Measurements from ENCODE around the gene C9orf85. TPM values are rescaled to one million over a fixed set of nuclear protein-coding genes. Genes with fewer than 3 reads are reported as not detected.

The C9orf85 gene
- polyA plus RNA-seq, 1 experiment, result 16.1 TPM

DNA sequence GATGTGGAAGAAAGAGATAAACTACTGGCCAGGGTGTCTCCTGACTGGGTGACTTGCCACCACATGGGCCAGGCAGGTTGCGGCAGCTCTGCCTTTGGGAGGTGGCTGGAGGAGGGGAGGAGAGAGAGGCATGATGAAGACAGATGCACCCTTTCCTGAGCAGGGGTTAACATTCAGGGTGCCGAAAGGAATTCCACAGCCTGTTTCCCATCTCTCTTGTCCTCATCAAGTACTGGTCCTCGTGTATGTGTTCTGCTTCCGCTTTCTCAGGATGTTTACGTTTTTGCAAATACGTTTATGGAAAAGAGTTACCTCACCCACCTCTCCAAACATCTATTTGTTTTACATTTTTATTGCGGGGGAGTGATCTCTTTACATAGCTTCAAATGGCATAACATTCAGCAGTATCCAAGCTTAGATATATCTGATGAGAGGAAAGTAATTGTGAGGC, 73.4 kb downstream of the C9orf85 start:
- Histone ChIP-seq H3K4me3 (ENCODE audit: low read depth, low read length) (no peak overlapping the region), H3K36me3 (ENCODE audit: control insufficient read depth, insufficient read depth, low read length) (no peaks in the 10 kb centered on the region), H3K27me3 (ENCODE audit: control insufficient read depth, insufficient read depth, low read length) (no peaks in the 10 kb centered on the region)
- POLR2A ChIA-PET, result no interaction called here
- TF ChIP-seq, protein P1, sequence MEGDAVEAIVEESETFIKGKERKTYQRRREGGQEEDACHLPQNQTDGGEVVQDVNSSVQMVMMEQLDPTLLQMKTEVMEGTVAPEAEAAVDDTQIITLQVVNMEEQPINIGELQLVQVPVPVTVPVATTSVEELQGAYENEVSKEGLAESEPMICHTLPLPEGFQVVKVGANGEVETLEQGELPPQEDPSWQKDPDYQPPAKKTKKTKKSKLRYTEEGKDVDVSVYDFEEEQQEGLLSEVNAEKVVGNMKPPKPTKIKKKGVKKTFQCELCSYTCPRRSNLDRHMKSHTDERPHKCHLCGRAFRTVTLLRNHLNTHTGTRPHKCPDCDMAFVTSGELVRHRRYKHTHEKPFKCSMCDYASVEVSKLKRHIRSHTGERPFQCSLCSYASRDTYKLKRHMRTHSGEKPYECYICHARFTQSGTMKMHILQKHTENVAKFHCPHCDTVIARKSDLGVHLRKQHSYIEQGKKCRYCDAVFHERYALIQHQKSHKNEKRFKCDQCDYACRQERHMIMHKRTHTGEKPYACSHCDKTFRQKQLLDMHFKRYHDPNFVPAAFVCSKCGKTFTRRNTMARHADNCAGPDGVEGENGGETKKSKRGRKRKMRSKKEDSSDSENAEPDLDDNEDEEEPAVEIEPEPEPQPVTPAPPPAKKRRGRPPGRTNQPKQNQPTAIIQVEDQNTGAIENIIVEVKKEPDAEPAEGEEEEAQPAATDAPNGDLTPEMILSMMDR (IDR thresholded peaks at IDR 0.05; ENCODE audit: insufficient read depth, low read depth, low read length), result no peak
- CTCF ChIA-PET, result interaction anchor here (1.1 to 1.6 kb wide), 3 partner anchors 9 to 41 kb away, joined by 4 to 5 read pairs (median 4); no protein-coding TSS in a partner anchor
- no peak for DNase-seq (ENCODE audit: low read depth)

DNA sequence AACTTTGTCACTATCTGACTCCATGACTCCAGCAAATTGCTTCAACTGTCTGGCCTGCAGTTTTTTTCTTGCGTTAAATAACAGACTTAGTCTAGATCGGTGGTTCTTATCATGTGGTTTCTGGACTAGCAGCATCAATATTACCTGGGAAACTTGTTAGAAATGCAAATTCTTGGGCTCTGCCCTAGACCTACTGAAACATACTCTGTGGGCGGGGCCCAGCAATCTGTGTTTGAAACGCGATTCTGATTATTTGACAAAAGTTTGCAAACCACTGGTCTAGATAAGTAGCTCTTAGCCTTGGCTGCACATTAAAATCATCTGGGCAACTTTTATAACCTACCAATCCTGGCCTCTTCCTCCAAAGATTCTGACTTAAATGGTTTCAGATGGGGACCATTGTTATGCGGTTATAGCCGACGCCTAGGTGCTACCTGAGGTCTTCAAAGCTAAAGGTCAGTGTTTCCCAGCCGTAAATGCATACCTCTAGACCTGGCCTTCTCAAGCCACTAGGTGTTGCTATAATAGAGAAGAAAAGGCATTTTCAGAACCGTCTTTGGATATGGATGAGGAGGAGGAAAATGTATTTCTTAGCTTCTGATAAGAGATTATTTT, 74.0 kb downstream of the C9orf85 start:
- CTCF ChIA-PET, result interaction anchor here (1.1 to 1.6 kb wide), 3 partner anchors 9 to 40 kb away, joined by 4 to 5 read pairs (median 4); no protein-coding TSS in a partner anchor
- TF ChIP-seq, protein P1 (IDR thresholded peaks at IDR 0.05; ENCODE audit: insufficient read depth, low read depth, low read length), result no peak
- Histone ChIP-seq H3K4me3 (ENCODE audit: low read depth, low read length) (no peak overlapping the region), H3K27me3 (ENCODE audit: control insufficient read depth, insufficient read depth, low read length) (no peaks in the 10 kb centered on the region), H3K36me3 (ENCODE audit: control insufficient read depth, insufficient read depth, low read length) (no peaks in the 10 kb centered on the region)
- POLR2A ChIA-PET, result no interaction called here
- no peak for DNase-seq (ENCODE audit: low read depth)

GRCh38 chr9:71986900-71987299, 75.5 kb downstream of the C9orf85 start:
- no peak for DNase-seq (ENCODE audit: low read depth)
- TF ChIP-seq, protein P1 (IDR thresholded peaks at IDR 0.05; ENCODE audit: insufficient read depth, low read depth, low read length), result no peak
- CTCF ChIA-PET, result interaction anchor here (1.1 to 2.1 kb wide), 2 partner anchors 37 to 180 kb away, joined by 3 to 7 read pairs; no protein-coding TSS in a partner anchor
- POLR2A ChIA-PET, result interaction anchor here (0.7 kb wide), 1 partner anchor 42 kb away, joined by 3 read pairs; no protein-coding TSS in a partner anchor
- Histone ChIP-seq H3K36me3 (ENCODE audit: control insufficient read depth, insufficient read depth, low read length) (no peaks in the 10 kb centered on the region), H3K4me3 (ENCODE audit: low read depth, low read length) (no peak overlapping the region), H3K27me3 (ENCODE audit: control insufficient read depth, insufficient read depth, low read length) (no peaks in the 10 kb centered on the region)

DNA sequence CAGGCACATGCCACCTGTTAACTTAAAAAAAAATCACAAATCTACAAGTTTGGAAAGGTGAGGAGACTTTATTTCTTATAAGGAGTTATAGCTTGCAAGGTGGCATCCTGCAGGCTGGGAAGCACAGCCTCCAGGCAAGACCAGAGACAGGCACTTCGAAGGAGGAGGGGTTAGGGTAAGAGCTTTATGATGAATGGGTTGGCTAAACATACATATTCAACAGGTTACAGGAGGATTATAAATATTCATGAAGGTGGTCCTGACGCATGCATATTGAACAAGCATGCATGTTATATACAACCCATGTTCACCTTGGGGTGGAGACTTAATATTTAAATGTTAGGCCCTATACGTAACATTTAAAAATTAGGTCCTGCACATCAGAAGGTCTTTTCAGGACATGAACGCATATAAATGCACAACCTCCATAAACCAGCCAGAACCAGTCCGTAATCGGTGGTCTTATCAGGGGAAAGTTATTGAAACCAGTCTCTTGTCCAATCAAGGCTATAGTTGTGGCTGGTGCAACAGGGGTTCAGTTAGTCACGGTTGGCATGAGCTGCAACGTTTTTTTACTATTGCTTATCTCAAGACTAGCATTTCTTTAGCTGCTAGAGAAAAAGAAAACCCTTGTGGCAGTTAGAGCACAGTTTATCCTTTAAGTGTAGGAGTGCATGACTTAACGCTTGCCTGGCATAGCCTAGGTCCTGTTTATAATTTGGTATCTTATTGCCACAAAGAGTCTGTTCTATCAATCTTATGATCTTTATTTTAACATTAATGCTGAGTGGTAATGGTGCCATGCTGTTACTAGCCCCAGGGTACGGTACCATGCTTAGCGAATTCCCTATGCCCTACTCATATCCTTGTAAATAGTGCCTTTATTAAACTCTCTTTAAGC, 76.3 kb downstream of the C9orf85 start:
- ChIA-PET POLR2A (interaction anchor here (0.7 kb wide), 1 partner anchor 43 kb away, joined by 3 read pairs; no protein-coding TSS in a partner anchor), CTCF (interaction anchor here (0.6 to 2.1 kb wide), 4 partner anchors 36 to 181 kb away, joined by 3 to 7 read pairs (median 3); no protein-coding TSS in a partner anchor)
- no peak overlapping the region for H3K4me3 ChIP-seq (ENCODE audit: low read depth, low read length)
- no peaks in the 10 kb centered on the region for H3K36me3 ChIP-seq (ENCODE audit: control insufficient read depth, insufficient read depth, low read length)
- TF ChIP-seq, protein P1 (IDR thresholded peaks at IDR 0.05; ENCODE audit: insufficient read depth, low read depth, low read length), result no peak
- no peaks in the 10 kb centered on the region for H3K27me3 ChIP-seq (ENCODE audit: control insufficient read depth, insufficient read depth, low read length)
- DNase-seq (ENCODE audit: low read depth), result no peak

- ChIA-PET CTCF (interaction anchor here (1.6 kb wide), 1 partner anchor 184 kb away, joined by 5 read pairs; no protein-coding TSS in a partner anchor), POLR2A (no interaction called here)
- TF ChIP-seq, protein P1 (IDR thresholded peaks at IDR 0.05; ENCODE audit: insufficient read depth, low read depth, low read length), result no peak
- no peak for DNase-seq (ENCODE audit: low read depth)
- Histone ChIP-seq H3K4me3 (ENCODE audit: low read depth, low read length) (no peak overlapping the region), H3K27me3 (ENCODE audit: control insufficient read depth, insufficient read depth, low read length) (no peaks in the 10 kb centered on the region), H3K36me3 (ENCODE audit: control insufficient read depth, insufficient read depth, low read length) (no peaks in the 10 kb centered on the region)
Observed at GRCh38 chr9:71990466-71990865, 79.0 kb downstream of the C9orf85 start.

Measured in BJ (cell line).